H9 (cell line): ENCODE measurements around the gene FRMPD1. TPM values are rescaled to one million over a fixed set of nuclear protein-coding genes. Genes with fewer than 3 reads are reported as not detected.
A peak's percentile ranks its signal among the peaks of the same experiment; 100 is the strongest.

Experiments
- DNase-seq: peaks from one replicate; pipeline ENCODE4 v3.0.0-alpha.2; 2017
- H2AFZ ChIP-seq: one replicate; pipeline ENCODE4 v1.6.1; 2013; ENCODE audit warnings: mild to moderate bottlenecking, low read length, control low read depth, moderate library complexity
- H2AK5ac ChIP-seq: 2 replicates; pipeline ENCODE4 v1.6.1; 2013; ENCODE audit warnings: low read length, control low read depth, mixed read lengths; ENCODE audit not compliant: insufficient read length
- H2BK120ac ChIP-seq: one replicate; pipeline ENCODE4 v1.6.1; 2013; ENCODE audit warnings: low read depth, mild to moderate bottlenecking, low read length, control low read depth, inconsistent platforms; ENCODE audit not compliant: poor library complexity, severe bottlenecking
- H2BK12ac ChIP-seq: 2 replicates; pipeline ENCODE4 v1.6.1; 2013; ENCODE audit warnings: low read length, control low read depth, mixed read lengths, low read depth; ENCODE audit not compliant: insufficient read length
- H2BK15ac ChIP-seq: 2 replicates; pipeline ENCODE4 v1.6.1; 2013; ENCODE audit warnings: low read depth, low read length, control low read depth
- H2BK20ac ChIP-seq: one replicate; pipeline ENCODE4 v1.6.1; 2013; ENCODE audit warnings: low read depth, mild to moderate bottlenecking, low read length, control low read depth, inconsistent platforms; ENCODE audit not compliant: poor library complexity, severe bottlenecking
- H2BK5ac ChIP-seq: 2 replicates; pipeline ENCODE4 v1.6.1; 2013; ENCODE audit warnings: low read length, control low read depth, mixed read lengths; ENCODE audit not compliant: insufficient read length
- H3K14ac ChIP-seq: 2 replicates; pipeline ENCODE4 v1.6.1; 2013; ENCODE audit warnings: low read length, control low read depth; ENCODE audit not compliant: insufficient read depth
- H3K18ac ChIP-seq: 2 replicates; pipeline ENCODE4 v1.6.1; 2013; ENCODE audit warnings: low read depth, mild to moderate bottlenecking, mixed read lengths, low read length, control low read depth; ENCODE audit not compliant: insufficient read length
- H3K23ac ChIP-seq: 2 replicates; pipeline ENCODE4 v1.6.1; 2013; ENCODE audit warnings: low read length, control low read depth, mixed read lengths, low read depth; ENCODE audit not compliant: insufficient read length
- H3K23me2 ChIP-seq: 2 replicates; pipeline ENCODE4 v1.6.1; 2013; ENCODE audit warnings: low read depth, mild to moderate bottlenecking, mixed read lengths, low read length, control low read depth; ENCODE audit not compliant: insufficient read length, poor library complexity, severe bottlenecking
- H3K27ac ChIP-seq: 2 replicates; pipeline ENCODE4 v1.5.1; 2013; ENCODE audit warnings: low read length, control low read depth, mixed read lengths, low read depth; ENCODE audit not compliant: insufficient read length
- H3K27me3 ChIP-seq: 2 replicates; pipeline ENCODE4 v1.6.1; 2013; ENCODE audit warnings: low read length, control low read depth, inconsistent platforms; ENCODE audit not compliant: insufficient read depth
- H3K4ac ChIP-seq: 2 replicates; pipeline ENCODE4 v1.6.1; 2013; ENCODE audit warnings: low read depth, mild to moderate bottlenecking, control low read depth, inconsistent platforms, low read length, moderate library complexity
- H3K4me1 ChIP-seq: 2 replicates; pipeline ENCODE4 v1.6.1; 2013; ENCODE audit warnings: low read length, control low read depth, inconsistent platforms; ENCODE audit not compliant: insufficient read depth
- H3K4me2 ChIP-seq: 2 replicates; pipeline ENCODE4 v1.6.1; 2013; ENCODE audit warnings: low read length, control low read depth, mixed read lengths; ENCODE audit not compliant: insufficient read length, insufficient read depth
- H3K56ac ChIP-seq: 2 replicates; pipeline ENCODE4 v1.6.1; 2013; ENCODE audit warnings: low read depth, mild to moderate bottlenecking, mixed read lengths, low read length, control low read depth; ENCODE audit not compliant: insufficient read length
- H3K79me1 ChIP-seq: 2 replicates; pipeline ENCODE4 v1.6.1; 2013; ENCODE audit warnings: low read depth, mild to moderate bottlenecking, moderate library complexity, low read length, control low read depth, inconsistent platforms; ENCODE audit not compliant: insufficient read depth, poor library complexity, severe bottlenecking
- H3K79me2 ChIP-seq: 2 replicates; pipeline ENCODE4 v1.6.1; 2013; ENCODE audit warnings: low read length, control low read depth, inconsistent platforms; ENCODE audit not compliant: insufficient read depth
- H3K9ac ChIP-seq: 2 replicates; pipeline ENCODE4 v1.6.1; 2013; ENCODE audit warnings: low read length, control low read depth, mixed read lengths; ENCODE audit not compliant: insufficient read length; ENCODE audit errors: extremely low read depth
- H3K9me3 ChIP-seq: one replicate; pipeline ENCODE4 v1.6.1; 2013; ENCODE audit warnings: low read depth, low read length, inconsistent platforms; ENCODE audit not compliant: control insufficient read depth
- H3T11ph ChIP-seq: one replicate; pipeline ENCODE4 v1.6.1; 2013; ENCODE audit warnings: mild to moderate bottlenecking, low read length, control low read depth, inconsistent platforms
- H4K20me1 ChIP-seq: one replicate; pipeline ENCODE4 v1.6.1; 2013; ENCODE audit not compliant: control insufficient read depth, insufficient read length, insufficient read depth
- H4K5ac ChIP-seq: 2 replicates; pipeline ENCODE4 v1.6.1; 2013; ENCODE audit warnings: low read depth, mild to moderate bottlenecking, mixed read lengths, low read length, control low read depth; ENCODE audit not compliant: insufficient read length
- H4K8ac ChIP-seq: replicated peaks from 2 replicates; pipeline ENCODE4 v1.6.1; 2013; ENCODE audit warnings: low read length, control low read depth, mixed read lengths, low read depth; ENCODE audit not compliant: insufficient read length
- H4K91ac ChIP-seq: 2 replicates; pipeline ENCODE4 v1.6.1; 2013; ENCODE audit warnings: low read depth, mild to moderate bottlenecking, moderate library complexity, mixed read lengths, low read length, control low read depth; ENCODE audit not compliant: insufficient read length
- H3K27ac Mint-ChIP-seq, 3 experiments: 2 replicates in 2 of 3; 3 replicates in 1 of 3; pipeline ENCODE4 v1.8.0; 2020 to 2021; ENCODE audit warnings: mixed read lengths in 3 of 3, mild to moderate bottlenecking in 1 of 3, moderate library complexity in 1 of 3
- H3K27me3 Mint-ChIP-seq: 2 replicates; pipeline ENCODE4 v1.8.0; 2021; ENCODE audit warnings: low read depth, mild to moderate bottlenecking, moderate library complexity, mixed read lengths
- H3K36me3 Mint-ChIP-seq, 3 experiments: 2 replicates in 2 of 3; 3 replicates in 1 of 3; pipeline ENCODE4 v1.8.0; 2020 to 2021; ENCODE audit warnings: low read depth in 3 of 3, mixed read lengths in 3 of 3; ENCODE audit not compliant: insufficient read depth in 1 of 3
- H3K4me1 Mint-ChIP-seq, 2 experiments: 2 replicates each; pipeline ENCODE4 v1.8.0; 2020; ENCODE audit warnings: mixed read lengths in 2 of 2
- H3K4me3 Mint-ChIP-seq, 2 experiments: 2 replicates in 1 of 2; 3 replicates in 1 of 2; pipeline ENCODE4 v1.8.0; 2020 to 2021; ENCODE audit warnings: mild to moderate bottlenecking in 2 of 2, mixed read lengths in 2 of 2, moderate library complexity in 1 of 2
- H3K9me3 Mint-ChIP-seq, 2 experiments: 2 replicates in 1 of 2; 3 replicates in 1 of 2; pipeline ENCODE4 v1.8.0; 2020; ENCODE audit warnings: mild to moderate bottlenecking in 2 of 2, mixed read lengths in 2 of 2, moderate library complexity in 1 of 2
- CTCF ChIP-seq: fragments of 200-600 bp; sonication (generic); conservative IDR thresholded peaks from 3 replicates; pipeline ENCODE4 v1.8.0; 2021; ENCODE audit warnings: antibody characterized with exemption, mild to moderate bottlenecking
- WGBS: extraction: QIAGEN DNeasy Blood & Tissue Kit; methylation state at CpG from one replicate; pipeline ENCODE4 v1.1.7; 2013; ENCODE audit warnings: missing lambda C conversion rate, low lambda C conversion rate, mixed read lengths; ENCODE audit not compliant: insufficient read length; ENCODE audit errors: extremely low coverage; 5-methylcytosine and 5-hydroxymethylcytosine counted together
- total RNA-seq: library from RNA; stranded (reverse); gene quantifications from 2 replicates; pipeline ENCODE4 v1.2.1, GENCODE V29; 2021

FRMPD1 gene
- total RNA-seq, 1 experiment from 2014 or later = 0.04 TPM

- WGBS = no CpG with 5 or more reads among the region's 3 CpGs
- no peak overlapping the region for H2BK120ac ChIP-seq
- no peaks in the 10 kb centered on the region for H3K79me2 ChIP-seq
- H2BK20ac ChIP-seq = no peak overlapping the region
- no peak overlapping the region for H4K8ac ChIP-seq
- no peak overlapping the region for H3K18ac ChIP-seq
- peak; percentile 94 for TF ChIP-seq CTCF
- no peaks in the 10 kb centered on the region for H3K79me1 ChIP-seq
- H3K56ac ChIP-seq = no peak overlapping the region
- DNase-seq = peak; percentile 60
- H4K5ac ChIP-seq = no peak overlapping the region
- H3K23me2 ChIP-seq = no peaks in the 10 kb centered on the region
- H3K14ac ChIP-seq = no peak overlapping the region
- H3K4me2 ChIP-seq = no peak overlapping the region
- H2BK5ac ChIP-seq = no peak overlapping the region
- H3K27ac Mint-ChIP-seq = no peak overlapping the region; a peak in 1 of 7 replicates
- no peak overlapping the region for H3K27ac ChIP-seq
- H3K9me3 Mint-ChIP-seq = peaks cover 0 to under 1% of the 10 kb centered on the region in 2 experiments; a peak in 1 of 5 replicates
- H3K9me3 ChIP-seq = no peaks in the 10 kb centered on the region
- H2BK12ac ChIP-seq = no peak overlapping the region
- H3K23ac ChIP-seq = no peak overlapping the region
- no peak overlapping the region for H3K9ac ChIP-seq
- no peaks in the 10 kb centered on the region for H4K20me1 ChIP-seq
- no peak overlapping the region for H4K91ac ChIP-seq
- H3K27me3 Mint-ChIP-seq = peaks cover 14% of the 10 kb centered on the region
- H3K36me3 Mint-ChIP-seq = no peaks in the 10 kb centered on the region
- H3K4me1 ChIP-seq = no peaks in the 10 kb centered on the region
- H2AFZ ChIP-seq = no peak overlapping the region
- H2BK15ac ChIP-seq = no peak overlapping the region
- no peak overlapping the region for H3K4me3 Mint-ChIP-seq
- peaks cover 0 to 3% of the 10 kb centered on the region in 2 experiments; a peak in 1 of 4 replicates for H3K4me1 Mint-ChIP-seq
- no peaks in the 10 kb centered on the region for H3K27me3 ChIP-seq
- H2AK5ac ChIP-seq = no peak overlapping the region
- no peak overlapping the region for H3T11ph ChIP-seq
- no peak overlapping the region for H3K4ac ChIP-seq
These were observed 96.6 kb downstream of the FRMPD1 start for GRCh38 chr9:37747271-37747753.
